Astrocyte of the cerebellum (primary cell): Measurements from ENCODE around the gene ATP1A2.

Experiments
- DNase-seq: peaks from one replicate; pipeline ENCODE4 v3.0.0-alpha.2; 2011; ENCODE audit warnings: low read depth
- H3K4me3 ChIP-seq: 2 replicates; pipeline ENCODE4 v1.5.1; 2011; ENCODE audit warnings: mild to moderate bottlenecking, low read depth, low read length, moderate library complexity
- in situ Hi-C: cut with HindIII; loops from 2 replicates; pipeline ENCODE4 v1.10.0; 2017; ENCODE audit warnings: low sequenced_read_pairs
- TF ChIP-seq, protein P1 (sequence below): IDR thresholded peaks from 2 replicates; pipeline ENCODE4 v1.5.1; 2012; ENCODE audit warnings: low read length, low read depth, moderate library complexity, mild to moderate bottlenecking; ENCODE audit errors: missing control alignments

The ATP1A2 gene

DNA sequence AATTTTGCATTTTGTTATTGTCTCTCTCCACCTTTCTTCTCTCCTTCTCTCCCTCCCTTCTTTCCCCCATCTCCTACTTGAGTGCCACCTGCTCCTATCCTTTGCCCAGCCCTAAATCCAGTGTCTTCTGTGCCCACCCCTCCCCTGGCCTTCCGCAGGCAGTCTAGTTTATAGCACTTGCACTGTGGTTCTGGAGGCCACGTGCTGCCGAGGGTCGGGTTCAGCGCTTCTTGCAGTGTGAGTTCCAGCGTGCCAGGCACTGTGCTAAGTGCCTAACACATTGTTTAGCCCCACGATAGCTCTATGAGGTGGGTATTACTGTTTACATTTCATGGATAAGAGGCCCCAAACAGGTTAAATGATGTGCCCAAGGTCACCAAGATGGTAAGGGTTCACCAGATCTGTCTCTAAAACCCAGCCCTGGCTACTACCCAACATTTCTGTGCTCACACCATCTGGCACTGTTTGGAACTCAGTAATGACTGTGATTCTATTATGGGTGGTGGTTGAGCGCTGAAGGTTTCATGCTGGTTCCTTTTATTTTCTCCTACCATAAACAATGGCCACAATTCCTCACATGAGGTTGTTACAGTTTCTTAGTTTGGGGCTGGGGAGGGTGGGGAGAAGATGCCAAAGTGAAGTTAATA lies 21.8 kb downstream of the ATP1A2 start:
- H3K4me3 ChIP-seq, result no peak overlapping the region
- in situ Hi-C loops, result no loop called here
- DNase-seq, result peak; percentile 33
- TF ChIP-seq, protein P1, sequence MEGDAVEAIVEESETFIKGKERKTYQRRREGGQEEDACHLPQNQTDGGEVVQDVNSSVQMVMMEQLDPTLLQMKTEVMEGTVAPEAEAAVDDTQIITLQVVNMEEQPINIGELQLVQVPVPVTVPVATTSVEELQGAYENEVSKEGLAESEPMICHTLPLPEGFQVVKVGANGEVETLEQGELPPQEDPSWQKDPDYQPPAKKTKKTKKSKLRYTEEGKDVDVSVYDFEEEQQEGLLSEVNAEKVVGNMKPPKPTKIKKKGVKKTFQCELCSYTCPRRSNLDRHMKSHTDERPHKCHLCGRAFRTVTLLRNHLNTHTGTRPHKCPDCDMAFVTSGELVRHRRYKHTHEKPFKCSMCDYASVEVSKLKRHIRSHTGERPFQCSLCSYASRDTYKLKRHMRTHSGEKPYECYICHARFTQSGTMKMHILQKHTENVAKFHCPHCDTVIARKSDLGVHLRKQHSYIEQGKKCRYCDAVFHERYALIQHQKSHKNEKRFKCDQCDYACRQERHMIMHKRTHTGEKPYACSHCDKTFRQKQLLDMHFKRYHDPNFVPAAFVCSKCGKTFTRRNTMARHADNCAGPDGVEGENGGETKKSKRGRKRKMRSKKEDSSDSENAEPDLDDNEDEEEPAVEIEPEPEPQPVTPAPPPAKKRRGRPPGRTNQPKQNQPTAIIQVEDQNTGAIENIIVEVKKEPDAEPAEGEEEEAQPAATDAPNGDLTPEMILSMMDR, result no peak

DNA sequence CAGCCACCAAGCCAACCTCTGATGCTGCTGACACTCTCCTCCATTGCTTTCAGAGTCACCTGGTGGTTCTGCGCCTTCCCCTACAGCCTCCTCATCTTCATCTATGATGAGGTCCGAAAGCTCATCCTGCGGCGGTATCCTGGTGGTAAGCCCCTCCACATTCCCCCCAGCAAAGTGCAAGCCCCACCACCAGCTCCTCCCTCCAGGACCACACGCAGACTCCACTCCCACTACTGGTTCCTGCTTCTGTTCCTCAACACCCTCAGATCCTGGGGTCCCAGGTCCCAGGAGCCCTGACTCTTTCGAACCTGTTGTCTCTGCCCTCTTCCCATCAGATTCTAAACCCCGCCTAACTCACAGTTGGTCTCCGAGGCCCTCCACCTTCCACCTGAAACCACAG lies 24.3 kb downstream of the ATP1A2 start:
- H3K4me3 ChIP-seq, result no peak overlapping the region
- no peak for DNase-seq
- TF ChIP-seq, protein P1, result no peak
- in situ Hi-C loops, result no loop called here

- no peak overlapping the region for H3K4me3 ChIP-seq
- TF ChIP-seq, protein P1, result no peak
- no peak for DNase-seq
- in situ Hi-C loops, result no loop called here
These were observed 28.1 kb downstream of the ATP1A2 start for GRCh38 chr1:160143695-160144094.

DNA sequence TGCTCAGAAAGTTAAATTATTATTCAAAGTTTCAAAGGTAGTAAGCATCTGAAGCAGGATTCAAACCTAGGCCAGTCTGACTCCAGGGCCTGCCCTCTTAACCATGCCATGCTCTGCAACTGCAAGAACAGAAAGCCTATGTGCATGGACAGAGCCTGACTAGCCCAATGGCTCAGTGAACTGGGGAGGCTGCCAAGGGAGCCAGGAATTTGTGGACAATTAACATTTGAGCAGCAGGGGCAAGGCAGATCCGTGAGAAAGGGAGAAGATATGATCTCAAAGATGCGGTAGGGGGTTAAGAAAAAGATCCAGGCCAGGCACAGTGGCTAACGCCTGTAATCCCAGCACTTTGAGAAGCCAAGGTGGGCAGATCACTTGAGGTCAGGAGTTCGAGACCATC lies 29.4 kb downstream of the ATP1A2 start:
- in situ Hi-C loops, result loop anchor here (5.0 kb wide), 1 partner anchor 72 kb away; no protein-coding TSS in a partner anchor
- TF ChIP-seq, protein P1, result no peak
- H3K4me3 ChIP-seq, result no peak overlapping the region
- DNase-seq, result peak; percentile 49

- TF ChIP-seq, protein P1, result no peak
- no peak overlapping the region for H3K4me3 ChIP-seq
- DNase-seq, result no peak
- in situ Hi-C loops, result loop anchor here (5.0 kb wide), 1 partner anchor 71 kb away; no protein-coding TSS in a partner anchor
These were observed 30.5 kb downstream of the ATP1A2 start for GRCh38 chr1:160146107-160146506.

DNA sequence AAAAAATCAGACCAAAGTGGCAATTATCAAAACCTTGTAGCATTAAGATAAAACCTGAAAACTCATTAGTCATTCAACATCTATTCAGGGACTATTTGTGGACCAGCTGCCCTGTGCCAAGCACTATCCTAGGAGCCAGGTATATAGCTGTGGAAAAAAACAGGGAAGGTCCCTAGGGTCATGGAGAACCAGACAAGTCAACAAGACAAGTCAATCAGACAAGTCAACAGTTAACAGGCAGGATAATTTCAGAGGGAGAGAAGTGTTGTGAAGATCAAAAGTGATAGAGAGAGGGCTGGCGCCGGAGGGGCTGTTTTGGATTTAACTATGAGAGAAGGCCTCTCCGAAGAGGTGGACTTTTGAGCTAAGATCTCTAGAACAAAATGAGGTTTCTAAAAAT lies 32.6 kb downstream of the ATP1A2 start:
- no peak for DNase-seq
- H3K4me3 ChIP-seq, result no peak overlapping the region
- TF ChIP-seq, protein P1, result no peak
- in situ Hi-C loops, result loop anchor here (5.0 kb wide), 1 partner anchor 69 kb away; no protein-coding TSS in a partner anchor

GRCh38 chr1:160149233-160149632 lies 33.7 kb downstream of the ATP1A2 start:
- TF ChIP-seq, protein P1, result no peak
- no peak for DNase-seq
- H3K4me3 ChIP-seq, result no peak overlapping the region
- in situ Hi-C loops, result loop anchor here (5.0 kb wide), 1 partner anchor 68 kb away; no protein-coding TSS in a partner anchor
